K562 (cell line): Measurements from ENCODE around the gene LIPE. TPM values are rescaled to one million over a fixed set of nuclear protein-coding genes. Genes with fewer than 3 reads are reported as not detected.

ENCODE experiments used
- CXXC5 ChIP-seq: fragments of 250-450 bp; sonication (Bioruptor Pico); IDR thresholded peaks from 2 replicates; pipeline ENCODE4 v1.8.0; 2022; ENCODE audit warnings: inconsistent platforms, mild to moderate bottlenecking, moderate library complexity
- ESRRA ChIP-seq: fragments of 450-650 bp; IDR thresholded peaks from 2 replicates; pipeline ENCODE4 v1.6.1; 2014; ENCODE audit warnings: low read depth, mild to moderate bottlenecking, moderate library complexity, borderline replicate concordance
- SREBF1 ChIP-seq: fragments of 150-350 bp; IDR thresholded peaks from 2 replicates; pipeline ENCODE4 v1.6.1; 2014; ENCODE audit warnings: antibody characterized with exemption, low read depth, low read length, borderline replicate concordance
- ZNF75A ChIP-seq: fragments of 450-650 bp; formaldehyde crosslinking; IDR thresholded peaks from 2 replicates; pipeline ENCODE4 v1.4.0; 2020; ENCODE audit warnings: mild to moderate bottlenecking
- polyA plus RNA-seq, 8 experiments: library from polyadenylated mRNA; depleted of rRNA in 4 of 8; stranded (reverse) in 5 of 8; unstranded in 3 of 8; fragments of >200 nt; fragmentation: Nextera tagmentation in 2 of 8; fragmentation: Illumina TruSeq in 1 of 8; extraction: Ambion mirVana in 2 of 8; extraction: Trizol in 1 of 8; gene quantifications; 2 replicates each; pipeline versions ENCODE4 v1.2.1 to v1.2.3, GENCODE V29; 2011 to 2014; ENCODE audit warnings: inconsistent platforms in 1 of 8, missing spikeins in 1 of 8
- total RNA-seq, 7 experiments: library from RNA; depleted of rRNA in 6 of 7; stranded (reverse); fragments of >200 nt in 6 of 7; fragmentation: Illumina TruSeq in 2 of 7; extraction: Trizol in 2 of 7; gene quantifications; 2 replicates each; pipeline versions ENCODE4 v1.2.1 to v1.2.3, GENCODE V29; 2011 to 2021; ENCODE audit warnings: low replicate concordance in 1 of 7
- TF ChIP-seq, protein P1 (sequence below): fragments of 450-650 bp; IDR thresholded peaks from 2 replicates; pipeline ENCODE4 v1.6.1; 2016; ENCODE audit warnings: mild to moderate bottlenecking, moderate library complexity
- TF ChIP-seq, protein P2 (sequence below): fragments of 250-450 bp; sonication (Bioruptor Pico); IDR thresholded peaks from 2 replicates; pipeline ENCODE4 v1.8.0; 2022; ENCODE audit warnings: moderate library complexity, mild to moderate bottlenecking, inconsistent platforms

Gene LIPE
- total and polyA plus RNA-seq, 9 of the 15 experiments (the other 6 are each of a cell fraction or from before 2014, with no cell fraction given): 0.22 TPM; not detected in 8

DNA sequence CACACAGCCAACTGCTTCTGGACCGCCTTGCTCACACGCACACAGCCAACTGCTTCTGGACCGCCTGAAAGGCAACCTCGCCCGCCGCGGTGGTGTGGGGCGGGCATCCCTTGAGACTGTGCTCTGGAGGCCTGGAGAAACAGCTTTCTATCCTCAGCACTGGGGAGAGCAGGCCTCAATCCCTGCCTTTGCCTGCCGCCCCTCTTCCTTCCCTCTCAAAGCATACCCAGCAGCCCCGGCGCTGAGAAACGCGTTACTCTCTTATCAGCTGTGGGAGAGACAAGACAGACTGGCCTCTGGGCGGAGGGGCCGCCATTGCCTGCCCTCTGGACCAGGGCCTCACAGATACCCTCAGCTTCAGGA is 2.9 kb downstream of the LIPE start (continued):
- TF ChIP-seq, protein P1, sequence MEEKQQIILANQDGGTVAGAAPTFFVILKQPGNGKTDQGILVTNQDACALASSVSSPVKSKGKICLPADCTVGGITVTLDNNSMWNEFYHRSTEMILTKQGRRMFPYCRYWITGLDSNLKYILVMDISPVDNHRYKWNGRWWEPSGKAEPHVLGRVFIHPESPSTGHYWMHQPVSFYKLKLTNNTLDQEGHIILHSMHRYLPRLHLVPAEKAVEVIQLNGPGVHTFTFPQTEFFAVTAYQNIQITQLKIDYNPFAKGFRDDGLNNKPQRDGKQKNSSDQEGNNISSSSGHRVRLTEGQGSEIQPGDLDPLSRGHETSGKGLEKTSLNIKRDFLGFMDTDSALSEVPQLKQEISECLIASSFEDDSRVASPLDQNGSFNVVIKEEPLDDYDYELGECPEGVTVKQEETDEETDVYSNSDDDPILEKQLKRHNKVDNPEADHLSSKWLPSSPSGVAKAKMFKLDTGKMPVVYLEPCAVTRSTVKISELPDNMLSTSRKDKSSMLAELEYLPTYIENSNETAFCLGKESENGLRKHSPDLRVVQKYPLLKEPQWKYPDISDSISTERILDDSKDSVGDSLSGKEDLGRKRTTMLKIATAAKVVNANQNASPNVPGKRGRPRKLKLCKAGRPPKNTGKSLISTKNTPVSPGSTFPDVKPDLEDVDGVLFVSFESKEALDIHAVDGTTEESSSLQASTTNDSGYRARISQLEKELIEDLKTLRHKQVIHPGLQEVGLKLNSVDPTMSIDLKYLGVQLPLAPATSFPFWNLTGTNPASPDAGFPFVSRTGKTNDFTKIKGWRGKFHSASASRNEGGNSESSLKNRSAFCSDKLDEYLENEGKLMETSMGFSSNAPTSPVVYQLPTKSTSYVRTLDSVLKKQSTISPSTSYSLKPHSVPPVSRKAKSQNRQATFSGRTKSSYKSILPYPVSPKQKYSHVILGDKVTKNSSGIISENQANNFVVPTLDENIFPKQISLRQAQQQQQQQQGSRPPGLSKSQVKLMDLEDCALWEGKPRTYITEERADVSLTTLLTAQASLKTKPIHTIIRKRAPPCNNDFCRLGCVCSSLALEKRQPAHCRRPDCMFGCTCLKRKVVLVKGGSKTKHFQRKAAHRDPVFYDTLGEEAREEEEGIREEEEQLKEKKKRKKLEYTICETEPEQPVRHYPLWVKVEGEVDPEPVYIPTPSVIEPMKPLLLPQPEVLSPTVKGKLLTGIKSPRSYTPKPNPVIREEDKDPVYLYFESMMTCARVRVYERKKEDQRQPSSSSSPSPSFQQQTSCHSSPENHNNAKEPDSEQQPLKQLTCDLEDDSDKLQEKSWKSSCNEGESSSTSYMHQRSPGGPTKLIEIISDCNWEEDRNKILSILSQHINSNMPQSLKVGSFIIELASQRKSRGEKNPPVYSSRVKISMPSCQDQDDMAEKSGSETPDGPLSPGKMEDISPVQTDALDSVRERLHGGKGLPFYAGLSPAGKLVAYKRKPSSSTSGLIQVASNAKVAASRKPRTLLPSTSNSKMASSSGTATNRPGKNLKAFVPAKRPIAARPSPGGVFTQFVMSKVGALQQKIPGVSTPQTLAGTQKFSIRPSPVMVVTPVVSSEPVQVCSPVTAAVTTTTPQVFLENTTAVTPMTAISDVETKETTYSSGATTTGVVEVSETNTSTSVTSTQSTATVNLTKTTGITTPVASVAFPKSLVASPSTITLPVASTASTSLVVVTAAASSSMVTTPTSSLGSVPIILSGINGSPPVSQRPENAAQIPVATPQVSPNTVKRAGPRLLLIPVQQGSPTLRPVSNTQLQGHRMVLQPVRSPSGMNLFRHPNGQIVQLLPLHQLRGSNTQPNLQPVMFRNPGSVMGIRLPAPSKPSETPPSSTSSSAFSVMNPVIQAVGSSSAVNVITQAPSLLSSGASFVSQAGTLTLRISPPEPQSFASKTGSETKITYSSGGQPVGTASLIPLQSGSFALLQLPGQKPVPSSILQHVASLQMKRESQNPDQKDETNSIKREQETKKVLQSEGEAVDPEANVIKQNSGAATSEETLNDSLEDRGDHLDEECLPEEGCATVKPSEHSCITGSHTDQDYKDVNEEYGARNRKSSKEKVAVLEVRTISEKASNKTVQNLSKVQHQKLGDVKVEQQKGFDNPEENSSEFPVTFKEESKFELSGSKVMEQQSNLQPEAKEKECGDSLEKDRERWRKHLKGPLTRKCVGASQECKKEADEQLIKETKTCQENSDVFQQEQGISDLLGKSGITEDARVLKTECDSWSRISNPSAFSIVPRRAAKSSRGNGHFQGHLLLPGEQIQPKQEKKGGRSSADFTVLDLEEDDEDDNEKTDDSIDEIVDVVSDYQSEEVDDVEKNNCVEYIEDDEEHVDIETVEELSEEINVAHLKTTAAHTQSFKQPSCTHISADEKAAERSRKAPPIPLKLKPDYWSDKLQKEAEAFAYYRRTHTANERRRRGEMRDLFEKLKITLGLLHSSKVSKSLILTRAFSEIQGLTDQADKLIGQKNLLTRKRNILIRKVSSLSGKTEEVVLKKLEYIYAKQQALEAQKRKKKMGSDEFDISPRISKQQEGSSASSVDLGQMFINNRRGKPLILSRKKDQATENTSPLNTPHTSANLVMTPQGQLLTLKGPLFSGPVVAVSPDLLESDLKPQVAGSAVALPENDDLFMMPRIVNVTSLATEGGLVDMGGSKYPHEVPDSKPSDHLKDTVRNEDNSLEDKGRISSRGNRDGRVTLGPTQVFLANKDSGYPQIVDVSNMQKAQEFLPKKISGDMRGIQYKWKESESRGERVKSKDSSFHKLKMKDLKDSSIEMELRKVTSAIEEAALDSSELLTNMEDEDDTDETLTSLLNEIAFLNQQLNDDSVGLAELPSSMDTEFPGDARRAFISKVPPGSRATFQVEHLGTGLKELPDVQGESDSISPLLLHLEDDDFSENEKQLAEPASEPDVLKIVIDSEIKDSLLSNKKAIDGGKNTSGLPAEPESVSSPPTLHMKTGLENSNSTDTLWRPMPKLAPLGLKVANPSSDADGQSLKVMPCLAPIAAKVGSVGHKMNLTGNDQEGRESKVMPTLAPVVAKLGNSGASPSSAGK: peak; percentile 49; the same call in 1 of the 2 replicates
- no peak for TF ChIP-seq SREBF1
- TF ChIP-seq, protein P2, sequence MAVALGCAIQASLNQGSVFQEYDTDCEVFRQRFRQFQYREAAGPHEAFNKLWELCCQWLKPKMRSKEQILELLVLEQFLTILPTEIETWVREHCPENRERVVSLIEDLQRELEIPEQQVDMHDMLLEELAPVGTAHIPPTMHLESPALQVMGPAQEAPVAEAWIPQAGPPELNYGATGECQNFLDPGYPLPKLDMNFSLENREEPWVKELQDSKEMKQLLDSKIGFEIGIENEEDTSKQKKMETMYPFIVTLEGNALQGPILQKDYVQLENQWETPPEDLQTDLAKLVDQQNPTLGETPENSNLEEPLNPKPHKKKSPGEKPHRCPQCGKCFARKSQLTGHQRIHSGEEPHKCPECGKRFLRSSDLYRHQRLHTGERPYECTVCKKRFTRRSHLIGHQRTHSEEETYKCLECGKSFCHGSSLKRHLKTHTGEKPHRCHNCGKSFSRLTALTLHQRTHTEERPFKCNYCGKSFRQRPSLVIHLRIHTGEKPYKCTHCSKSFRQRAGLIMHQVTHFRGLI (CRISPR knock-in tag): no peak
- TF ChIP-seq ZNF75A (CRISPR knock-in tag): no peak
- TF ChIP-seq ESRRA: no peak
- peak; percentile 16; the same call in 1 of the 2 replicates for TF ChIP-seq CXXC5 (CRISPR knock-in tag)
